Mucosa of rectum (tissue), 2 donors: ENCODE results near the gene BMP5.

Source experiments
- H3K27ac ChIP-seq, 2 donors: one replicate each; pipeline ENCODE4 v1.7.0; 2013; ENCODE audit warnings: inconsistent platforms in 2 of 2, low read depth in 2 of 2, low read length in 2 of 2
- H3K27me3 ChIP-seq, 2 donors: one replicate each; pipeline ENCODE4 v1.7.0; 2013; ENCODE audit warnings: low read length in 2 of 2; ENCODE audit not compliant: control insufficient read depth in 2 of 2, insufficient read depth in 2 of 2
- H3K36me3 ChIP-seq, 2 donors: one replicate each; pipeline ENCODE4 v1.7.0; 2013; ENCODE audit warnings: low read length in 2 of 2; ENCODE audit not compliant: control insufficient read depth in 2 of 2, insufficient read depth in 2 of 2
- H3K4me1 ChIP-seq, 2 donors: one replicate each; pipeline ENCODE4 v1.7.0; 2013; ENCODE audit warnings: low read length in 2 of 2, mild to moderate bottlenecking in 1 of 2; ENCODE audit not compliant: control insufficient read depth in 2 of 2, insufficient read depth in 2 of 2
- H3K4me3 ChIP-seq, 2 donors: one replicate each; pipeline ENCODE4 v1.7.0; 2013; ENCODE audit warnings: low read length in 2 of 2
- H3K9ac ChIP-seq, 2 donors: one replicate each; pipeline ENCODE4 v1.7.0; 2013; ENCODE audit warnings: low read length in 2 of 2, low read depth in 1 of 2, mild to moderate bottlenecking in 1 of 2
- H3K9me3 ChIP-seq, 2 donors: one replicate each; pipeline ENCODE4 v1.7.0; 2013; ENCODE audit warnings: low read length in 2 of 2; ENCODE audit not compliant: control insufficient read depth in 2 of 2
- donor health status: healthy.
- donor health status: Normal muscosa, but diverticular disease.

Gene BMP5

GRCh38 chr6:55819811-55820210, 55.6 kb downstream of the BMP5 start:
- Histone ChIP-seq H3K27ac (no peak overlapping the region), H3K36me3 (no peaks in the 10 kb centered on the region), H3K27me3 (no peaks in the 10 kb centered on the region), H3K9me3 (no peaks in the 10 kb centered on the region), H3K4me3 (no peak overlapping the region), H3K4me1 (no peaks in the 10 kb centered on the region), H3K9ac (no peak overlapping the region)

- Histone ChIP-seq H3K4me3 (no peak overlapping the region), H3K9me3 (no peaks in the 10 kb centered on the region), H3K9ac (no peak overlapping the region), H3K27me3 (no peaks in the 10 kb centered on the region), H3K36me3 (no peaks in the 10 kb centered on the region), H3K27ac (no peak overlapping the region), H3K4me1 (no peaks in the 10 kb centered on the region)
Observed at GRCh38 chr6:55818482-55818881, 56.9 kb downstream of the BMP5 start.

- H3K27ac ChIP-seq, result no peak overlapping the region
- H3K27me3 ChIP-seq, result no peaks in the 10 kb centered on the region
- H3K4me3 ChIP-seq, result no peak overlapping the region
- no peak overlapping the region for H3K9ac ChIP-seq
- no peaks in the 10 kb centered on the region for H3K4me1 ChIP-seq
- H3K36me3 ChIP-seq, result no peaks in the 10 kb centered on the region
- H3K9me3 ChIP-seq, result no peaks in the 10 kb centered on the region
Observed at GRCh38 chr6:55812509-55812908, 62.9 kb downstream of the BMP5 start.

GRCh38 chr6:55811074-55811473, 64.3 kb downstream of the BMP5 start:
- Histone ChIP-seq H3K9me3 (no peaks in the 10 kb centered on the region), H3K9ac (no peak overlapping the region), H3K36me3 (no peaks in the 10 kb centered on the region), H3K27me3 (no peaks in the 10 kb centered on the region), H3K4me1 (no peaks in the 10 kb centered on the region), H3K27ac (no peak overlapping the region), H3K4me3 (no peak overlapping the region)

- no peak overlapping the region for H3K4me3 ChIP-seq
- no peaks in the 10 kb centered on the region for H3K27me3 ChIP-seq
- H3K4me1 ChIP-seq, result no peaks in the 10 kb centered on the region
- no peak overlapping the region for H3K27ac ChIP-seq
- no peaks in the 10 kb centered on the region for H3K9me3 ChIP-seq
- no peak overlapping the region for H3K9ac ChIP-seq
- H3K36me3 ChIP-seq, result no peaks in the 10 kb centered on the region
Observed at GRCh38 chr6:55802259-55802658, 73.1 kb downstream of the BMP5 start.

- no peak overlapping the region for H3K27ac ChIP-seq
- H3K9me3 ChIP-seq, result no peaks in the 10 kb centered on the region
- H3K27me3 ChIP-seq, result no peaks in the 10 kb centered on the region
- H3K4me3 ChIP-seq, result no peak overlapping the region
- no peak overlapping the region for H3K9ac ChIP-seq
- H3K4me1 ChIP-seq, result no peaks in the 10 kb centered on the region
- no peaks in the 10 kb centered on the region for H3K36me3 ChIP-seq
Observed at GRCh38 chr6:55798571-55798970, 76.8 kb downstream of the BMP5 start.

- H3K4me1 ChIP-seq, result no peaks in the 10 kb centered on the region
- no peak overlapping the region for H3K27ac ChIP-seq
- no peaks in the 10 kb centered on the region for H3K36me3 ChIP-seq
- no peaks in the 10 kb centered on the region for H3K9me3 ChIP-seq
- no peak overlapping the region for H3K9ac ChIP-seq
- H3K27me3 ChIP-seq, result no peaks in the 10 kb centered on the region
- no peak overlapping the region for H3K4me3 ChIP-seq
Observed at GRCh38 chr6:55794136-55794812, 81.1 kb downstream of the BMP5 start.

GRCh38 chr6:55785273-55785672, 90.1 kb downstream of the BMP5 start:
- Histone ChIP-seq H3K9ac (no peak overlapping the region), H3K36me3 (no peaks in the 10 kb centered on the region), H3K4me3 (no peak overlapping the region), H3K27ac (no peak overlapping the region), H3K27me3 (no peaks in the 10 kb centered on the region), H3K9me3 (no peaks in the 10 kb centered on the region), H3K4me1 (no peaks in the 10 kb centered on the region)

- Histone ChIP-seq H3K36me3 (no peaks in the 10 kb centered on the region), H3K4me1 (no peaks in the 10 kb centered on the region), H3K9me3 (no peaks in the 10 kb centered on the region), H3K9ac (no peak overlapping the region), H3K27ac (no peak overlapping the region), H3K27me3 (no peaks in the 10 kb centered on the region), H3K4me3 (no peak overlapping the region)
Observed at GRCh38 chr6:55782275-55782674, 93.1 kb downstream of the BMP5 start.

GRCh38 chr6:55778705-55779104, 96.7 kb downstream of the BMP5 start:
- no peak overlapping the region for H3K27ac ChIP-seq

GRCh38 chr6:55777469-55777868, 97.9 kb downstream of the BMP5 start:
- Histone ChIP-seq H3K4me1 (no peaks in the 10 kb centered on the region), H3K4me3 (no peak overlapping the region), H3K9me3 (no peaks in the 10 kb centered on the region), H3K9ac (no peak overlapping the region), H3K36me3 (no peaks in the 10 kb centered on the region), H3K27ac (no peak overlapping the region), H3K27me3 (no peaks in the 10 kb centered on the region)

More at GRCh38 chr6:55778705-55779104, 96.7 kb downstream of the BMP5 start:
- Histone ChIP-seq H3K4me3 (no peak overlapping the region), H3K9me3 (no peaks in the 10 kb centered on the region), H3K27me3 (no peaks in the 10 kb centered on the region), H3K4me1 (no peaks in the 10 kb centered on the region), H3K36me3 (no peaks in the 10 kb centered on the region), H3K9ac (no peak overlapping the region)
